Activated T-helper 2 cell treated with anti-CD3 and anti-CD28 coated beads, Interferon-gamma antibody, Interleukin-2, Interleukin-4, amounts not matched to agents 10 μg/mL and 5 μg/mL and 100 μg/mL, durations not matched to agents 14 hours and 24 hours and 36 hours (primary cell): ENCODE measurements around the gene SLC41A1. TPM values are rescaled to one million over a fixed set of nuclear protein-coding genes. Genes with fewer than 3 reads are reported as not detected.
A peak's percentile ranks its signal among the peaks of the same experiment; 100 is the strongest.

ENCODE experiments used
- DNase-seq: peaks from one replicate; pipeline ENCODE4 v3.0.0; 2021; ENCODE audit warnings: low spot score
- H3K27ac Mint-ChIP-seq: one replicate; pipeline ENCODE4 v1.8.0; 2021; ENCODE audit warnings: mixed read lengths
- H3K27me3 Mint-ChIP-seq: one replicate; pipeline ENCODE4 v1.8.0; 2021; ENCODE audit warnings: low read depth, mixed read lengths
- H3K36me3 Mint-ChIP-seq: one replicate; pipeline ENCODE4 v1.8.0; 2021; ENCODE audit warnings: low read depth, mixed read lengths
- H3K4me1 Mint-ChIP-seq: one replicate; pipeline ENCODE4 v1.8.0; 2021; ENCODE audit warnings: low read depth, mixed read lengths
- H3K4me3 Mint-ChIP-seq: one replicate; pipeline ENCODE4 v1.8.0; 2021; ENCODE audit warnings: low read depth, mild to moderate bottlenecking, moderate library complexity, mixed read lengths
- H3K9me3 Mint-ChIP-seq: one replicate; pipeline ENCODE4 v1.8.0; 2021; ENCODE audit warnings: mixed read lengths
- intact Hi-C: fragments of 100-400 bp; cut with micrococcal nuclease; formaldehyde crosslinking; loops from one replicate; pipeline ENCODE4 v1.15.1; 2023
- total RNA-seq: library from RNA; stranded (reverse); gene quantifications from 2 replicates; pipeline ENCODE4 v1.2.3, GENCODE V29; 2022

The SLC41A1 gene
- total RNA-seq, 1 donor from 2014 or later = 46.9 TPM

DNA sequence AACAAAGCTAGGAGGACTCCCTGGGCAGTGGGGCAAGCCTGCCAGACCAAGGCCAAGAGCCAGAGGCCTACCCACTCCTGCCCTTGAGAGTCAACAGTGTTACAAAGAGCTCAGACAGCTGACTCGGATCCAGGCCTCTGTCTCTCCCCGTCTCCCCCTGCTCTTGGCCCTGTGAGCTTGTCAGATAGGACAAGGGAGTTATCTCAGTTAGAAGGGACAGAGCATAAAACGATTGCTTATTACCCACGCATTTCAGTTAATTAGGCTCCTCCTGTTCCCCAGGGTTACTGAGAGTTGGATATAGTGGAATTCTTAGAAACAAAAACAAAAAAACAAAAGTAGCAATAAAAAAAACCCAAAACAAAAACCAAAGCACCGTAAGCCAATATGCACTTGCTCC, 1.3 kb downstream of the SLC41A1 start:
- intact Hi-C loops = loop anchor here (2.0 to 5.0 kb wide), 2 partner anchors 41 to 63 kb away; partner anchors contain the start of gene PM20D1
- Mint-ChIP-seq H3K36me3 (peaks cover 36% of the 10 kb centered on the region), H3K27me3 (no peaks in the 10 kb centered on the region), H3K4me3 (peak overlapping the region; percentile 93), H3K9me3 (no peaks in the 10 kb centered on the region), H3K27ac (peak overlapping the region; percentile 20), H3K4me1 (peaks cover 52% of the 10 kb centered on the region)
- no peak for DNase-seq

GRCh38 chr1:205810448-205811157, 2.4 kb downstream of the SLC41A1 start:
- Mint-ChIP-seq H3K4me3 (peak overlapping the region; percentile 93), H3K27me3 (no peaks in the 10 kb centered on the region), H3K27ac (no peak overlapping the region), H3K9me3 (no peaks in the 10 kb centered on the region), H3K36me3 (peaks cover 43% of the 10 kb centered on the region), H3K4me1 (peaks cover 62% of the 10 kb centered on the region)
- DNase-seq = no peak
- intact Hi-C loops = loop anchor here (5.0 kb wide), 1 partner anchor 42 kb away; the partner anchor contains the start of gene PM20D1

- no peak for DNase-seq
- H3K27me3 Mint-ChIP-seq = no peaks in the 10 kb centered on the region
- peaks cover 48% of the 10 kb centered on the region for H3K36me3 Mint-ChIP-seq
- H3K27ac Mint-ChIP-seq = no peak overlapping the region
- H3K4me3 Mint-ChIP-seq = no peak overlapping the region
- intact Hi-C loops = loop anchor here (5.0 kb wide), 1 partner anchor 42 kb away; the partner anchor contains the start of gene PM20D1
- no peaks in the 10 kb centered on the region for H3K9me3 Mint-ChIP-seq
- H3K4me1 Mint-ChIP-seq = peaks cover 67% of the 10 kb centered on the region
Measured at GRCh38 chr1:205809942-205810345, 3.1 kb downstream of the SLC41A1 start.

- intact Hi-C loops = no loop called here
- Mint-ChIP-seq H3K27me3 (no peaks in the 10 kb centered on the region), H3K9me3 (no peaks in the 10 kb centered on the region), H3K27ac (no peak overlapping the region), H3K4me3 (peak overlapping the region; percentile 35), H3K4me1 (peaks cover 68% of the 10 kb centered on the region), H3K36me3 (peaks cover 53% of the 10 kb centered on the region)
- DNase-seq = no peak
Measured at GRCh38 chr1:205809469-205809868, 3.5 kb downstream of the SLC41A1 start.

DNA sequence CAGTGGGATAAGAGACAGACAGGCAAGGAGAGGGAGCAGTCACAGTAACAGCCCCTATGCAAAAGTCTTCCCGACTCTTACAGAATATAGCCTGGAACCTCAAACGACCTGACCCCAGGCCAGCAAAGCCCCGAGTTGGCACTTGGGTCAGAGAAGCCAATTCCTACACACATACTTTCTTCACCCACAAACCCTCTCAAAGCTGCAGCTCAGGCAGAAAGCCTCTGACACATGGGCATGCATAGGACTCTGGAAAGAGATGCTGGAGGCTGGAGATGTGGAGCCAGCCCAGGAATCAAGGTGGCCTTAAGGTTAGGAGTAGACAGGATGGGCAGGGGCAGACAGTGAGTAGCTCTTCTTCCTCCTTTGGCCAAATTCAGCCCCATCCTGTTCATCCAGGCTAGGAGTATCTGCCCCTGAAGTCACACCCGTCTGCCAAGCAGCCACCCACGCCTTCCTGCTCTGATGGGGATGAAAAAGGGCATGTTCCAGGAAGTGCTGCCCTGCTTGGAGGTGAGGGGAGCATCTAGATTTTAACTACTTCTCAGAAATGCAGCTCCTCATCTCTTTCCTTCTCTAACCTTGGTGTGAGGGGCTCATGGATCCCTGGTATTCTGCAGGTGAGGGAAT, 7.8 kb downstream of the SLC41A1 start:
- intact Hi-C loops = no loop called here
- H3K36me3 Mint-ChIP-seq = peaks cover 56% of the 10 kb centered on the region
- peak overlapping the region; percentile 64 for H3K4me3 Mint-ChIP-seq
- peak overlapping the region; percentile 83 for H3K27ac Mint-ChIP-seq
- peaks cover 54% of the 10 kb centered on the region for H3K4me1 Mint-ChIP-seq
- H3K27me3 Mint-ChIP-seq = no peaks in the 10 kb centered on the region
- H3K9me3 Mint-ChIP-seq = no peaks in the 10 kb centered on the region
- no peak for DNase-seq

- Mint-ChIP-seq H3K9me3 (no peaks in the 10 kb centered on the region), H3K27ac (peak overlapping the region; percentile 83), H3K27me3 (no peaks in the 10 kb centered on the region), H3K4me1 (peaks cover 56% of the 10 kb centered on the region), H3K36me3 (peaks cover 61% of the 10 kb centered on the region), H3K4me3 (peak overlapping the region; percentile 16)
- intact Hi-C loops = no loop called here
- DNase-seq = no peak
Measured at GRCh38 chr1:205804605-205805004, 8.4 kb downstream of the SLC41A1 start.

GRCh38 chr1:205803986-205804385, 9.0 kb downstream of the SLC41A1 start:
- Mint-ChIP-seq H3K4me1 (peaks cover 50% of the 10 kb centered on the region), H3K27ac (peak overlapping the region; percentile 15), H3K27me3 (no peaks in the 10 kb centered on the region), H3K36me3 (peaks cover 59% of the 10 kb centered on the region), H3K9me3 (no peaks in the 10 kb centered on the region), H3K4me3 (no peak overlapping the region)
- DNase-seq = no peak
- intact Hi-C loops = no loop called here

- H3K27me3 Mint-ChIP-seq = no peaks in the 10 kb centered on the region
- H3K27ac Mint-ChIP-seq = no peak overlapping the region
- intact Hi-C loops = no loop called here
- DNase-seq = no peak
- peaks cover 62% of the 10 kb centered on the region for H3K36me3 Mint-ChIP-seq
- H3K4me3 Mint-ChIP-seq = no peak overlapping the region
- H3K9me3 Mint-ChIP-seq = no peaks in the 10 kb centered on the region
- peaks cover 40% of the 10 kb centered on the region for H3K4me1 Mint-ChIP-seq
Measured at GRCh38 chr1:205802060-205802459, 10.9 kb downstream of the SLC41A1 start.

DNA sequence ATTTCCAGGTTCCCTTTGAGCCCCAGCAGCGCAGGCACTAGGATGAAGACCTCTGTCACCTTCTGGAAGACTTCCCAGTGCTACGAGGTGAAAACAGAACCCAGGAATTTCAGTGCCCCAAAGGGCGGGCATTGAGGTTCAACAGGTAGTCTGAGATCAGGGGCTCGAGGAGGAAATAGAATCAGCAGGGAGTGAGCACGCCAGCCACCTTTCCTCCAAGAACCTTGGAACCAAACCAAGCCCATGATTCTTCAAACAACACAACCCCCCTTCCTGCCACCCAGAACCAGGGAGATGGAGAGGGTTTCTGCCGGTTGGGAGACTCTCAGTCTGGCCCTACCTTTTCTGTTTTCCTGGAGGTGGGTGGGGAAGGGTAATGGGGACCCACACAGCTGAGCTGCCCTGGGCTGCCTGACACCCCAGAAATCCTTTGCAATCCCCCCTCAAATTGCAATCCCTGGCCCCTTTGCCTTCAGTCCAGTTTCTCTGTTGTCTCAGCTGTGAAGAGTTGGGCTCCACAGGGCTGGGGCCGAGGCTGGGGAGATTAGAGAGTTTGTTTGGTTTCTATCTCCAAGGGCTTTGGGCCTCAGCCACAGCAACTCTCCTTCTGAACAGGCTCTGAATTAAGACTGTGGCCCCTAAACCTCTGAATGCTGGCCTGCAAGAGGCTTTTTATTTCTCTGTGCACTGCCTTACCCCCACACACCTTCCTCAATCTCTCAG, 11.9 kb downstream of the SLC41A1 start:
- Mint-ChIP-seq H3K4me3 (no peak overlapping the region), H3K27ac (peak overlapping the region; percentile 56), H3K9me3 (no peaks in the 10 kb centered on the region), H3K27me3 (no peaks in the 10 kb centered on the region), H3K4me1 (peaks cover 37% of the 10 kb centered on the region), H3K36me3 (peaks cover 61% of the 10 kb centered on the region)
- DNase-seq = no peak
- intact Hi-C loops = no loop called here

GRCh38 chr1:205800427-205800826, 12.6 kb downstream of the SLC41A1 start:
- Mint-ChIP-seq H3K4me1 (peaks cover 30% of the 10 kb centered on the region), H3K4me3 (no peak overlapping the region), H3K27me3 (no peaks in the 10 kb centered on the region), H3K27ac (no peak overlapping the region), H3K36me3 (peaks cover 64% of the 10 kb centered on the region), H3K9me3 (no peaks in the 10 kb centered on the region)
- intact Hi-C loops = no loop called here
- DNase-seq = no peak

- Mint-ChIP-seq H3K36me3 (peaks cover 63% of the 10 kb centered on the region), H3K27ac (no peak overlapping the region), H3K4me3 (no peak overlapping the region), H3K4me1 (peaks cover 26% of the 10 kb centered on the region), H3K27me3 (no peaks in the 10 kb centered on the region), H3K9me3 (no peaks in the 10 kb centered on the region)
- DNase-seq = no peak
- intact Hi-C loops = no loop called here
Measured at GRCh38 chr1:205798577-205798976, 14.4 kb downstream of the SLC41A1 start.

DNA sequence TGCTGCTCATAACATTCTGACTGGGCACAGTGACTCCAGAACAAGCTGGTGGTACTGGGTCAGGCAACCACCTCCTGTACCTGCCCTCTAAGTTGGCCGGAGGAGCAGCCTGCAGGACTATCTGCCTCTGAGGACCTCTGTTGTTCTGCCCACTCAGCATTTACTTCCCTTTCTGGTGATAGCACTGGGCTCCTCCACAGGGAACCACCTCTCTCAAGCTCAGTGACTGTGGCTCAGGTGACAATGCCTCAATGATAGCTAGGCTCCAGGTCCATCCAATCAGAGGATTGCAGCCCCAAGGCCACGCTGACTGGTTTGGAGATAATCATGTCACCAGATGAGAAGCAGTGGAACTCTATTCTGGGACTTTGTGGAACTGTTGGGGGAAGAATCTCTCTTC, 15.8 kb downstream of the SLC41A1 start:
- Mint-ChIP-seq H3K27me3 (no peaks in the 10 kb centered on the region), H3K4me1 (peaks cover 27% of the 10 kb centered on the region), H3K4me3 (no peak overlapping the region), H3K9me3 (no peaks in the 10 kb centered on the region), H3K27ac (no peak overlapping the region), H3K36me3 (peaks cover 73% of the 10 kb centered on the region)
- DNase-seq = no peak
- intact Hi-C loops = no loop called here
